H1 (cell line): ENCODE data around the gene AGTR1. TPM values are rescaled to one million over a fixed set of nuclear protein-coding genes. Genes with fewer than 3 reads are reported as not detected.

Experiments
- KDM5A ChIP-seq: fragments of 200-600 bp; IDR thresholded peaks from 2 replicates; pipeline ENCODE4 v1.7.1; 2012; ENCODE audit warnings: mild to moderate bottlenecking, low read length, inconsistent platforms, mixed read lengths
- RNF2 ChIP-seq: fragments of 200-900, 300-1000 bp; sonication (generic); IDR thresholded peaks from 2 replicates; pipeline ENCODE4 v1.7.1; 2016; ENCODE audit warnings: borderline replicate concordance, low read depth, mild to moderate bottlenecking, antibody characterized with exemption, low read length; ENCODE audit not compliant: poor library complexity, severe bottlenecking; ENCODE audit errors: missing control alignments
- SP4 ChIP-seq: IDR thresholded peaks from 2 replicates; pipeline ENCODE4 v1.6.1; 2012; ENCODE audit warnings: low read length, inconsistent platforms
- TCF12 ChIP-seq: IDR thresholded peaks from 2 replicates; pipeline ENCODE4 v1.6.1; 2011; ENCODE audit warnings: low read depth, mild to moderate bottlenecking, low read length
- polyA plus RNA-seq, 7 experiments: library from polyadenylated mRNA; depleted of rRNA in 3 of 7; stranded (reverse) in 5 of 7; unstranded in 2 of 7; fragments of >200 nt in 5 of 7; fragments of 200-250 nt in 2 of 7; gene quantifications; 1 replicate in 5 of 7; 2 replicates in 1 of 7; 4 replicates in 1 of 7; pipeline versions ENCODE4 v1.2.1 to v1.2.3, GENCODE V29; 2011 to 2013; ENCODE audit warnings: missing spikeins in 2 of 7, mixed read lengths in 2 of 7
- total RNA-seq: library from RNA; stranded (reverse); fragmentation: NEBNext Ultra II Directional; extraction: Animal tissue kit (Norgen Biotek cat#: 25700); gene quantifications from 2 replicates; pipeline ENCODE4 v1.2.1, GENCODE V29; 2021
- TF ChIP-seq, protein P1 (sequence below): fragments of 300-600 bp; sonication (generic); IDR thresholded peaks from 2 replicates; pipeline ENCODE4 v1.7.1; 2012; ENCODE audit warnings: low read length, moderate library complexity, mild to moderate bottlenecking, inconsistent platforms; ENCODE audit not compliant: insufficient replicate concordance

The AGTR1 gene
- total and polyA plus RNA-seq, 2 of the 8 experiments (the other 6 are each of a cell fraction or from before 2014, with no cell fraction given), result 0.03 TPM; not detected in 1

DNA sequence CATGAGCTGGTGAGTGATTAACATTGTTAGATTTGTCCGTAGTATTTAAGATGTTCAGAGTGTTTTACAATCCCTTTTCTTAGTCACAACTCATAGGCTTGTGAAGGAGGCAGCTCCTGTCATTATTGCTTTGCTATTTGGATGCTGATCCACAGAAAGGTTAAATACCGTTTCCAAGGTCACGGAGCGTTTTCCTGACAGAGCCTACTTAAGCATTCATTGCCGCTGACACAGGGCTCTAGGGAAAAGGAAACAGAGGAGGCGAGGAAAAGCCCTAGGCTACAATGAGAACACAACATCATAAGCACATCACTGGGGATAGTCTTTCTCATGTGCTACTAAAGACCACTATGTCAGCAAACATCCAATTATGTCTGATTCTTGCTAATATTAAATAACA is 91.4 kb downstream of the AGTR1 start (continued):
- TF ChIP-seq, protein P1, sequence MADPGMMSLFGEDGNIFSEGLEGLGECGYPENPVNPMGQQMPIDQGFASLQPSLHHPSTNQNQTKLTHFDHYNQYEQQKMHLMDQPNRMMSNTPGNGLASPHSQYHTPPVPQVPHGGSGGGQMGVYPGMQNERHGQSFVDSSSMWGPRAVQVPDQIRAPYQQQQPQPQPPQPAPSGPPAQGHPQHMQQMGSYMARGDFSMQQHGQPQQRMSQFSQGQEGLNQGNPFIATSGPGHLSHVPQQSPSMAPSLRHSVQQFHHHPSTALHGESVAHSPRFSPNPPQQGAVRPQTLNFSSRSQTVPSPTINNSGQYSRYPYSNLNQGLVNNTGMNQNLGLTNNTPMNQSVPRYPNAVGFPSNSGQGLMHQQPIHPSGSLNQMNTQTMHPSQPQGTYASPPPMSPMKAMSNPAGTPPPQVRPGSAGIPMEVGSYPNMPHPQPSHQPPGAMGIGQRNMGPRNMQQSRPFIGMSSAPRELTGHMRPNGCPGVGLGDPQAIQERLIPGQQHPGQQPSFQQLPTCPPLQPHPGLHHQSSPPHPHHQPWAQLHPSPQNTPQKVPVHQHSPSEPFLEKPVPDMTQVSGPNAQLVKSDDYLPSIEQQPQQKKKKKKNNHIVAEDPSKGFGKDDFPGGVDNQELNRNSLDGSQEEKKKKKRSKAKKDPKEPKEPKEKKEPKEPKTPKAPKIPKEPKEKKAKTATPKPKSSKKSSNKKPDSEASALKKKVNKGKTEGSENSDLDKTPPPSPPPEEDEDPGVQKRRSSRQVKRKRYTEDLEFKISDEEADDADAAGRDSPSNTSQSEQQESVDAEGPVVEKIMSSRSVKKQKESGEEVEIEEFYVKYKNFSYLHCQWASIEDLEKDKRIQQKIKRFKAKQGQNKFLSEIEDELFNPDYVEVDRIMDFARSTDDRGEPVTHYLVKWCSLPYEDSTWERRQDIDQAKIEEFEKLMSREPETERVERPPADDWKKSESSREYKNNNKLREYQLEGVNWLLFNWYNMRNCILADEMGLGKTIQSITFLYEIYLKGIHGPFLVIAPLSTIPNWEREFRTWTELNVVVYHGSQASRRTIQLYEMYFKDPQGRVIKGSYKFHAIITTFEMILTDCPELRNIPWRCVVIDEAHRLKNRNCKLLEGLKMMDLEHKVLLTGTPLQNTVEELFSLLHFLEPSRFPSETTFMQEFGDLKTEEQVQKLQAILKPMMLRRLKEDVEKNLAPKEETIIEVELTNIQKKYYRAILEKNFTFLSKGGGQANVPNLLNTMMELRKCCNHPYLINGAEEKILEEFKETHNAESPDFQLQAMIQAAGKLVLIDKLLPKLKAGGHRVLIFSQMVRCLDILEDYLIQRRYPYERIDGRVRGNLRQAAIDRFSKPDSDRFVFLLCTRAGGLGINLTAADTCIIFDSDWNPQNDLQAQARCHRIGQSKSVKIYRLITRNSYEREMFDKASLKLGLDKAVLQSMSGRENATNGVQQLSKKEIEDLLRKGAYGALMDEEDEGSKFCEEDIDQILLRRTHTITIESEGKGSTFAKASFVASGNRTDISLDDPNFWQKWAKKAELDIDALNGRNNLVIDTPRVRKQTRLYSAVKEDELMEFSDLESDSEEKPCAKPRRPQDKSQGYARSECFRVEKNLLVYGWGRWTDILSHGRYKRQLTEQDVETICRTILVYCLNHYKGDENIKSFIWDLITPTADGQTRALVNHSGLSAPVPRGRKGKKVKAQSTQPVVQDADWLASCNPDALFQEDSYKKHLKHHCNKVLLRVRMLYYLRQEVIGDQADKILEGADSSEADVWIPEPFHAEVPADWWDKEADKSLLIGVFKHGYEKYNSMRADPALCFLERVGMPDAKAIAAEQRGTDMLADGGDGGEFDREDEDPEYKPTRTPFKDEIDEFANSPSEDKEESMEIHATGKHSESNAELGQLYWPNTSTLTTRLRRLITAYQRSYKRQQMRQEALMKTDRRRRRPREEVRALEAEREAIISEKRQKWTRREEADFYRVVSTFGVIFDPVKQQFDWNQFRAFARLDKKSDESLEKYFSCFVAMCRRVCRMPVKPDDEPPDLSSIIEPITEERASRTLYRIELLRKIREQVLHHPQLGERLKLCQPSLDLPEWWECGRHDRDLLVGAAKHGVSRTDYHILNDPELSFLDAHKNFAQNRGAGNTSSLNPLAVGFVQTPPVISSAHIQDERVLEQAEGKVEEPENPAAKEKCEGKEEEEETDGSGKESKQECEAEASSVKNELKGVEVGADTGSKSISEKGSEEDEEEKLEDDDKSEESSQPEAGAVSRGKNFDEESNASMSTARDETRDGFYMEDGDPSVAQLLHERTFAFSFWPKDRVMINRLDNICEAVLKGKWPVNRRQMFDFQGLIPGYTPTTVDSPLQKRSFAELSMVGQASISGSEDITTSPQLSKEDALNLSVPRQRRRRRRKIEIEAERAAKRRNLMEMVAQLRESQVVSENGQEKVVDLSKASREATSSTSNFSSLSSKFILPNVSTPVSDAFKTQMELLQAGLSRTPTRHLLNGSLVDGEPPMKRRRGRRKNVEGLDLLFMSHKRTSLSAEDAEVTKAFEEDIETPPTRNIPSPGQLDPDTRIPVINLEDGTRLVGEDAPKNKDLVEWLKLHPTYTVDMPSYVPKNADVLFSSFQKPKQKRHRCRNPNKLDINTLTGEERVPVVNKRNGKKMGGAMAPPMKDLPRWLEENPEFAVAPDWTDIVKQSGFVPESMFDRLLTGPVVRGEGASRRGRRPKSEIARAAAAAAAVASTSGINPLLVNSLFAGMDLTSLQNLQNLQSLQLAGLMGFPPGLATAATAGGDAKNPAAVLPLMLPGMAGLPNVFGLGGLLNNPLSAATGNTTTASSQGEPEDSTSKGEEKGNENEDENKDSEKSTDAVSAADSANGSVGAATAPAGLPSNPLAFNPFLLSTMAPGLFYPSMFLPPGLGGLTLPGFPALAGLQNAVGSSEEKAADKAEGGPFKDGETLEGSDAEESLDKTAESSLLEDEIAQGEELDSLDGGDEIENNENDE, result no peak
- TF ChIP-seq RNF2 (no peak), KDM5A (no peak), TCF12 (no peak), SP4 (no peak)
- TF ChIP-seq, all 59 proteins: peak for 0
